GM21619 (cell line): ENCODE data around the gene INPP5F.

Source experiments
- ATAC-seq: cut with Tn5 transposase; IDR thresholded peaks from one replicate; pipeline ENCODE4 v1.9.1; 2021; ENCODE audit not compliant: unreplicated experiment

Gene INPP5F

GRCh38 chr10:119812684-119813083 lies 86.8 kb downstream of the INPP5F start:
- ATAC-seq: no peak

- ATAC-seq: no peak
Observed at GRCh38 chr10:119815671-119816070, 89.8 kb downstream of the INPP5F start.

- ATAC-seq: no peak
Observed at GRCh38 chr10:119817991-119818888, 92.4 kb downstream of the INPP5F start.

GRCh38 chr10:119818889-119819270 lies 93.0 kb downstream of the INPP5F start:
- ATAC-seq: no peak

- no peak for ATAC-seq
Observed at GRCh38 chr10:119821182-119821581, 95.3 kb downstream of the INPP5F start.

GRCh38 chr10:119824299-119824698 lies 98.4 kb downstream of the INPP5F start:
- ATAC-seq: no peak

GRCh38 chr10:119826771-119827170 lies 100.9 kb downstream of the INPP5F start:
- no peak for ATAC-seq

GRCh38 chr10:119827430-119827829 lies 101.6 kb downstream of the INPP5F start:
- ATAC-seq: no peak

GRCh38 chr10:119829429-119829828 lies 103.6 kb downstream of the INPP5F start:
- no peak for ATAC-seq

- no peak for ATAC-seq
Observed at GRCh38 chr10:119830851-119831250, 105.0 kb downstream of the INPP5F start.

GRCh38 chr10:119831656-119832055 lies 105.8 kb downstream of the INPP5F start:
- ATAC-seq: no peak

GRCh38 chr10:119832951-119833350 lies 107.1 kb downstream of the INPP5F start:
- no peak for ATAC-seq

- no peak for ATAC-seq
Observed at GRCh38 chr10:119834188-119834587, 108.3 kb downstream of the INPP5F start.

- ATAC-seq: no peak
Observed at GRCh38 chr10:119845656-119846055, 119.8 kb downstream of the INPP5F start.

- ATAC-seq: no peak
Observed at GRCh38 chr10:119849031-119849789, 123.4 kb downstream of the INPP5F start.

- ATAC-seq: no peak
Observed at GRCh38 chr10:119849944-119850343, 124.1 kb downstream of the INPP5F start.

GRCh38 chr10:119852277-119852676 lies 126.4 kb downstream of the INPP5F start:
- ATAC-seq: no peak

GRCh38 chr10:119852822-119853221 lies 127.0 kb downstream of the INPP5F start:
- ATAC-seq: no peak

GRCh38 chr10:119853574-119853973 lies 127.7 kb downstream of the INPP5F start:
- no peak for ATAC-seq

- ATAC-seq: no peak
Observed at GRCh38 chr10:119858063-119858462, 132.2 kb downstream of the INPP5F start.

GRCh38 chr10:119859420-119860258 lies 133.8 kb downstream of the INPP5F start:
- ATAC-seq: no peak
